ENCODE data around the gene AOPEP. TPM values are rescaled to one million over a fixed set of nuclear protein-coding genes. Genes with fewer than 3 reads are reported as not detected.

Gene AOPEP
- total and polyA plus RNA-seq, 7 donors, result 28.0 to 490 (median 184) TPM

GRCh38 chr9:94692601-94693000 lies 33.9 kb upstream of the AOPEP start:
- no peaks in the 10 kb centered on the region for H3K27me3 ChIP-seq
- TF ChIP-seq POLR2A (IDR thresholded peaks at IDR 0.05) (no peak), CTCF (IDR thresholded peaks at IDR 0.05) (no peak), POLR2AphosphoS5 (IDR thresholded peaks at IDR 0.05) (no peak), EP300 (IDR thresholded peaks at IDR 0.05) (no peak)
- 40 to 73% methylated on average over 4 of the region's 4 CpGs for WGBS, 2 donors
- intact Hi-C loops (cut with DNase I), result no loop called here
- H3K4me1 ChIP-seq, result no peaks in the 10 kb centered on the region
- no peak for DNase-seq
- H3K36me3 ChIP-seq, result no peaks in the 10 kb centered on the region
- H3K27ac ChIP-seq, result no peak overlapping the region
- no peak overlapping the region for H3K4me3 ChIP-seq
- no peaks in the 10 kb centered on the region for H3K9me3 ChIP-seq

- no peak for DNase-seq
- 76 to 86% methylated on average over 8 of the region's 8 CpGs for WGBS, 2 donors
- no peaks in the 10 kb centered on the region for H3K36me3 ChIP-seq
- TF ChIP-seq CTCF (IDR thresholded peaks at IDR 0.05), result no peak
- TF ChIP-seq EP300 (IDR thresholded peaks at IDR 0.05), result no peak
- no peak for TF ChIP-seq POLR2A (IDR thresholded peaks at IDR 0.05)
- TF ChIP-seq POLR2AphosphoS5 (IDR thresholded peaks at IDR 0.05), result no peak
- no peaks in the 10 kb centered on the region for H3K9me3 ChIP-seq
- no peak overlapping the region for H3K4me3 ChIP-seq
- H3K27ac ChIP-seq, result no peak overlapping the region
- no peaks in the 10 kb centered on the region for H3K4me1 ChIP-seq
- H3K27me3 ChIP-seq, result no peaks in the 10 kb centered on the region
- intact Hi-C loops (cut with DNase I), result no loop called here
Measured at GRCh38 chr9:94693485-94694204, 32.9 kb upstream of the AOPEP start.

- intact Hi-C loops (cut with DNase I), result no loop called here
- Histone ChIP-seq H3K4me1 (no peaks in the 10 kb centered on the region), H3K36me3 (no peaks in the 10 kb centered on the region), H3K27me3 (no peaks in the 10 kb centered on the region), H3K27ac (no peak overlapping the region), H3K4me3 (no peak overlapping the region), H3K9me3 (no peaks in the 10 kb centered on the region)
- DNase-seq, result no peak
- TF ChIP-seq EP300 (IDR thresholded peaks at IDR 0.05), result no peak
- TF ChIP-seq POLR2AphosphoS5 (IDR thresholded peaks at IDR 0.05), result no peak
- no peak for TF ChIP-seq CTCF (IDR thresholded peaks at IDR 0.05)
- TF ChIP-seq POLR2A (IDR thresholded peaks at IDR 0.05), result no peak
- 77 to 89% methylated on average over 5 of the region's 5 CpGs for WGBS, 2 donors
Measured at GRCh38 chr9:94696545-94696944, 30.0 kb upstream of the AOPEP start.

- H3K4me1 ChIP-seq, result no peaks in the 10 kb centered on the region
- H3K27me3 ChIP-seq, result no peaks in the 10 kb centered on the region
- whole genome bisulfite sequencing, 2 donors, result 35 to 67% methylated on average over 5 of the region's 5 CpGs
- intact Hi-C loops (cut with DNase I), result no loop called here
- H3K36me3 ChIP-seq, result no peaks in the 10 kb centered on the region
- H3K27ac ChIP-seq, result no peak overlapping the region
- no peak for DNase-seq
- H3K4me3 ChIP-seq, result no peak overlapping the region
- no peaks in the 10 kb centered on the region for H3K9me3 ChIP-seq
- TF ChIP-seq EP300 (IDR thresholded peaks at IDR 0.05) (no peak), POLR2A (IDR thresholded peaks at IDR 0.05) (no peak), CTCF (IDR thresholded peaks at IDR 0.05) (no peak), POLR2AphosphoS5 (IDR thresholded peaks at IDR 0.05) (no peak)
Measured at GRCh38 chr9:94697972-94698581, 28.4 kb upstream of the AOPEP start.

All from sigmoid colon (tissue), 7 donors.